ENCODE results near the gene PLPPR1. TPM values are rescaled to one million over a fixed set of nuclear protein-coding genes. Genes with fewer than 3 reads are reported as not detected.

The PLPPR1 gene
- total RNA-seq, 1 experiment from 2014 or later: 2.4 TPM

- no peak overlapping the region for H4K5ac ChIP-seq (ENCODE audit: insufficient read length, low read depth, low read length)
- H3K18ac ChIP-seq (ENCODE audit: insufficient read length, low read depth, low read length): no peak overlapping the region
- H3K9me3 ChIP-seq (ENCODE audit: control insufficient read depth, low read depth, low read length): no peaks in the 10 kb centered on the region
- TF ChIP-seq CTCF (conservative IDR thresholded peaks at IDR 0.05): no peak
- no peak overlapping the region for H2BK120ac ChIP-seq (ENCODE audit: low read depth, low read length, poor library complexity, severe bottlenecking)
- Mint-ChIP-seq H3K27me3 (ENCODE audit: low read depth) (no peaks in the 10 kb centered on the region), H3K27ac (no peak overlapping the region), H3K4me3 (no peak overlapping the region), H3K36me3 (ENCODE audit: insufficient read depth in 1 of 3, low read depth in 3 of 3) (no peaks in the 10 kb centered on the region), H3K9me3 (no peaks in the 10 kb centered on the region), H3K4me1 (no peaks in the 10 kb centered on the region)
- H3K79me2 ChIP-seq (ENCODE audit: insufficient read depth, low read length): no peaks in the 10 kb centered on the region; the same call in 1 of the 2 replicates
- no peak overlapping the region for H2BK15ac ChIP-seq (ENCODE audit: low read depth, low read length)
- H2AFZ ChIP-seq (ENCODE audit: low read length): no peak overlapping the region
- no peak overlapping the region for H3K23ac ChIP-seq (ENCODE audit: insufficient read length, low read depth, low read length)
- no peak for DNase-seq
- no peak overlapping the region for H2BK5ac ChIP-seq (ENCODE audit: insufficient read length, low read length)
- H3K14ac ChIP-seq (ENCODE audit: insufficient read depth, low read length): no peak overlapping the region
- no peaks in the 10 kb centered on the region for H3K4me1 ChIP-seq (ENCODE audit: insufficient read depth, low read length)
- H3K9ac ChIP-seq (ENCODE audit: extremely low read depth, insufficient read length, low read length): no peak overlapping the region
- H3K4me2 ChIP-seq (ENCODE audit: insufficient read depth, insufficient read length, low read length): no peak overlapping the region
- no peak overlapping the region for H3K4ac ChIP-seq (ENCODE audit: low read depth, low read length)
- H4K91ac ChIP-seq (ENCODE audit: insufficient read length, low read depth, low read length): no peak overlapping the region
- no peaks in the 10 kb centered on the region for H3K23me2 ChIP-seq (ENCODE audit: insufficient read length, low read depth, low read length, poor library complexity, severe bottlenecking)
- H2BK12ac ChIP-seq (ENCODE audit: insufficient read length, low read depth, low read length): no peak overlapping the region
- no peak overlapping the region for H2BK20ac ChIP-seq (ENCODE audit: low read depth, low read length, poor library complexity, severe bottlenecking)
- no peak overlapping the region for H2AK5ac ChIP-seq (ENCODE audit: insufficient read length, low read length)
- no peaks in the 10 kb centered on the region for H3K79me1 ChIP-seq (ENCODE audit: insufficient read depth, low read depth, low read length, poor library complexity, severe bottlenecking)
- H3K27ac ChIP-seq (ENCODE audit: insufficient read length, low read depth, low read length): no peak overlapping the region
- H4K20me1 ChIP-seq (ENCODE audit: control insufficient read depth, insufficient read depth, insufficient read length): no peaks in the 10 kb centered on the region
- H4K8ac ChIP-seq (replicated peaks; ENCODE audit: insufficient read length, low read depth, low read length): no peak overlapping the region
- H3K56ac ChIP-seq (ENCODE audit: insufficient read length, low read depth, low read length): no peak overlapping the region
- WGBS (ENCODE audit: extremely low coverage, insufficient read length, low lambda C conversion rate): no CpG with 5 or more reads among the region's 5 CpGs
- no peak overlapping the region for H3T11ph ChIP-seq (ENCODE audit: low read length)
- no peaks in the 10 kb centered on the region for H3K27me3 ChIP-seq (ENCODE audit: insufficient read depth, low read length)
Observed at GRCh38 chr9:100999906-101000544, 28.5 kb upstream of the PLPPR1 start.
